K562 treated with DMSO at 1 percent for 4 hours (cell line): ENCODE results near the gene CPNE5. TPM values are rescaled to one million over a fixed set of nuclear protein-coding genes. Genes with fewer than 3 reads are reported as not detected.

Experiments
- total RNA-seq: library from RNA; unstranded; fragments of 300-600 nt; gene quantifications from 2 replicates; pipeline ENCODE4 v1.2.3, GENCODE V29; 2022; ENCODE audit not compliant: insufficient read depth

CPNE5 gene
- 1.0 and 1.6 TPM in 2 replicates for total RNA-seq

DNA sequence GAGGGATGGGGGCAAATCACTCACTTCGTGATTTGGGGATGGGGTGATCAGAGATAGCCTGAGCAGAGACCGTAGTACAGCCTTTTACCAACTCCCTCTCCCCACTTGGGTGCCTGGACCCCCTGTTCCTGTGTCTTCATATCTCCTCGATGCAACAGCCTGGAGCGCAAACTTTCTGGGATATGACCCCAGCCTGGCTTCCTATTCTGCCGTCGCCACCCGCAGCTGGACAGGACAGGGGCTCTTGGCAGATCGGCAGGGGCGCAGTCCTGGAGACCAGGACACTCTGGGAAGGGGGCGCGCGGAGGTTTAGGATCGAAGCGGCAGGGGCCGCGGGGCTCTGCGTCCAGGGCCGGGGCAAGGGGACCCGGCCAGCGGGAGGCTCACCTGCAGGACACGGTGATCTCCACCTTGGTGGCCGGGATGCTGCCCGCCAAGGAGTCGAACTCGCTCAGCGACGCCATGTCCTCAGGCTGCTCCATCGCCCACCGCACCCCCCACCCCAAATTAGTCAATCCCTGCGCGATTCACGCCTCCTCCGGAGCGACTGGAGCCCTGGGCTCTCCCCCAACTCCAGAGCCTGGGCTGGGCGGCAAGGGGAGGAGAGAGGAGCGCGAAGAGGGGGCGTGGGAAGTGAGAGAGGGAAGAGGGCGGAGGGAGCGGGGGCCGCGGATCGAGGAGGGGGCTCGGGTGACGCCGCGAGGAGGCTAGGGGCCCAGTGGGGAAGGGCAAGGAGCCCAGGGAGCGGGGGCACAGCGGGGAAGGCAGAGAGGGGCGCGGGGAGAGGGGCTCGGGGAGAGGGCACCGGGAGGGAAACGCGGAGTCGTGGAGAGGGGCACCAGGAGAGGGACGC is at the start of gene CPNE5:
TSS of gene CPNE5 (minus strand) at position 549 of the 853 bp plus-strand sequence. CDS start at position 482, 67 bp downstream.

DNA sequence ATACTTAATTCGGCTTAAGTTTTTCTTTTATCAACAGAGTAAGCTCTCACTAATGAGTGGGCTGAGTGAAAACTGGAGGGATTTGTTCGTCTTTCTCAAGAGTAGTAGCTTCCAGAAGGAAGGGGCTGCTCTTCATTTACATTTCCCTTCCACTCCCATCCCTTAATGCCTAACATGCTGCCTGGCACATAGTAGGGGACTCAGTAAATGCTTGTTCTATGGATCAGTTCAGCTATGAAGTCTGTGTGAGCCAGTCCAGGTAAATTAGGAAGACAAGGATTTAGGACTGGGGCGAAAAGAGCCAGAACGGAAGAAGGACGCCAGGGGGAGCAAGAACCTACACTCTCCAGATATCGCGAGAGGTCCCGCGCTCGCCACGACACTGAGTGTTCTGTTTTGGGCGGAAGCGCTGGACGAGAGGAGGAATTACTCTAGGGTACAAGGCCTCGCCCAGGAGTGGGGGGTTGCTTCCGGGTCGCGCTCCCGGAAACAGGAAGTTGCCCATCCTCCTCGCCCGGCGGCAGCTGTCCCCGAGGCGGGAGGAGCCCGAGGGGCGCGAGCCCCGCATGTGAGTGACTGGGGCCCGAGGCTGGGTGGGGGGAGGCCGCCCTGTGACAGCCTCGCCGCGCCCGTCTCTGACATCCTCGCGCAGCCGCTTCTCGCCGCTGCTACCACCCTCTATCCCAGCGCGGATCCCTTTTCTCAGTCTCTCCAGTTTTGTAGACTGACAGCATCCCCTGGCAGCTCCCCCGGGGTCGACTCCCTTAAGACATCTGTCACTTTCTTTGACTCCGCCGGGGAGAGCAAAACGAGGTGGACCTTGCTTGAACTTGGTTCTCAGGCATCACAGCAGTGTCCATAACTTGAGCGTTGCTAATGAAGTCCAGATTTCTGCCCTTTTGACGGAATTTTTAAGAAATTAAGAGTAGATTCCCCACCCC is 46.5 kb upstream of the CPNE5 start, which contains the start of gene C6orf89:
TSS of gene C6orf89 (plus strand) at position 492 of the 941 bp plus-strand sequence. CDS start 13,493 bp downstream, outside the sequence.

DNA sequence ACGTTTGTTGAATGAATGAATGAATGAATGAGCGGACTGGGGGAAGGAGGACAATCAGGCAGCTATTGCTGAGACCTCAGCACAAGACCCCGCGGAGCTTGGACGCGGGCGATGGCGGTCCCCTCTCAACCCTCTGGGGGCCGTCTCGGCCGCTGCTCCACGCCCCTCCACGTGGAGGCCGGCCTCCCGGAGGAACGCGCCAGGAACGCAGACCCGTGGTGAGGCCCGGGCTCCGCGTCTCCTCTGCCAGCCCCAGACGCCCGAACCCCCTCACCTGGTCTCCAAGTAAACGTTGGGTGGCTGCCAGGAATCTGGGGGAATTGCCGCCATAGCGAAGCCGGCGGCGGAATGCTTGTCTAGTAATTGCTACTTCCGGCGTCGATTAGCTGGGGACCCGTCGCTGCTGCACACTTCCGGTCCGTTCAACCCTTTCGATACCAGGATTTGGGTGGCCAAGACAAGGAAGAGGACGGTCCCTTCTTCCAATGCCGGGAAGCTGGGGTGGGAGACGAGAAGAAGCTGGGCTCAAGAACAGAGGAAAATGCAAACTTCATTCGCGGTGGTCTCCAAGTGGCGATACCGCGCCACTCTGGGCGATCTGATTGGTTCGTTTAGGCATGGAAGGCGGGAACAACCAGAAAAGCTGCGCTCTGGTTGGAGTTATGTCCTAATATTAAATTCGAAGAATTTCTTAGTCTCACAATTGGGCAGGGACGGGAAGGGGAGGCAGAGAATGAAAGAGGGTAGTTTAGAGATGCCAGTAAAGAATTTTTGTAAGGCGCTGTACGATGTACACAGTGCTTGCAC is 35.4 kb upstream of the CPNE5 start, which contains the start of gene PPIL1:
TSS of gene PPIL1 (minus strand) at position 361 of the 807 bp plus-strand sequence. CDS start at position 330, 31 bp downstream.

DNA sequence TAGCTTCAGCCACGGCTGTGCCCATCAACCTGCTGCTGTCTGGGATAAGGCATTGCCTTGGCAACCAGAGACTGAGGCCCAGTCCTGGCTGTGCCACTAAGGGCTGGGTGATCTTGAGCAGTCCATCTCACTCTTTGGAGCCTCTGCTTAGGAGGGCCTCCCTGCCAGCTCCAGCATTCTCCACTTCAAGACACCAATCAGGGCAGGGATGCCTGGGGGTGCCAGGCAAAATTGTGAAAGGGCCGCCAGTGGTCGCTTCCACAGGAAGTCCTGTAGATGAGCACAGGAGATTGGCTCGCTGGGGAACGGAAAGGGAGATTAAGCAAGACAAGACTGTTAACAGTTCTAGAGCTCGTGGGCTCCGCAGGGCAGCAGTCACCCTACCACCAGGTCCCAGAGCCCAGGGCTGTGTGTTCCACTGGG is 141.8 kb downstream of the CPNE5 start, which contains the start of gene RAB44:
TSS of gene RAB44 (plus strand) at position 346 of the 423 bp plus-strand sequence. CDS start 6,410 bp downstream, outside the sequence.

Other genes starting within 250 kb of the CPNE5 start
- gene SRSF3, start 245.1 kb downstream of the CPNE5 start, total RNA-seq = 149 and 188 TPM in 2 replicates
- 13.8 and 18.0 TPM in 2 replicates for gene CDKN1A, start 160.7 kb downstream of the CPNE5 start, total RNA-seq
- not detected in 2 replicates for gene RAB44, start 141.6 kb downstream of the CPNE5 start, total RNA-seq
- 39.9 and 44.6 TPM in 2 replicates for gene PPIL1, start 35.4 kb upstream of the CPNE5 start, total RNA-seq
- 51.7 and 52.3 TPM in 2 replicates for gene C6orf89, start 46.5 kb upstream of the CPNE5 start, total RNA-seq
- 0.46 and 4.2 TPM in 2 replicates for gene PI16, start 115.3 kb upstream of the CPNE5 start, total RNA-seq
- gene MTCH1, start 146.8 kb upstream of the CPNE5 start, total RNA-seq = 237 and 251 TPM in 2 replicates
- gene FGD2, start 166.2 kb upstream of the CPNE5 start, total RNA-seq = not detected in 2 replicates